Stimulated activated CD8-positive, alpha-beta memory T cell treated with anti-CD3 and anti-CD28 coated beads, Interleukin-12 subunit alpha, Interleukin-12 subunit beta, amount 100 ng/mL, for 24 hours (primary cell): Measurements from ENCODE around the gene UCP2.
"Not testable (repeated sequence)": the region's sequence is repeated elsewhere in the genome, so short reads cannot be mapped to it uniquely, and the experiment has no call there.

Experiments used
- DNase-seq: peaks from one replicate; pipeline ENCODE4 v3.0.0-alpha.2; 2020; ENCODE audit errors: extremely low read depth

The UCP2 gene

GRCh38 chr11:73995731-73996130 lies 13.1 kb upstream of the UCP2 start:
- no peak for DNase-seq

- no peak for DNase-seq
These were observed 12.6 kb upstream of the UCP2 start for GRCh38 chr11:73995247-73995646.

GRCh38 chr11:73991471-73992006 lies 8.9 kb upstream of the UCP2 start:
- no peak for DNase-seq

GRCh38 chr11:73990730-73991129 lies 8.1 kb upstream of the UCP2 start:
- DNase-seq: no peak

- no peak for DNase-seq
These were observed 6.5 kb upstream of the UCP2 start for GRCh38 chr11:73989156-73989555.

DNA sequence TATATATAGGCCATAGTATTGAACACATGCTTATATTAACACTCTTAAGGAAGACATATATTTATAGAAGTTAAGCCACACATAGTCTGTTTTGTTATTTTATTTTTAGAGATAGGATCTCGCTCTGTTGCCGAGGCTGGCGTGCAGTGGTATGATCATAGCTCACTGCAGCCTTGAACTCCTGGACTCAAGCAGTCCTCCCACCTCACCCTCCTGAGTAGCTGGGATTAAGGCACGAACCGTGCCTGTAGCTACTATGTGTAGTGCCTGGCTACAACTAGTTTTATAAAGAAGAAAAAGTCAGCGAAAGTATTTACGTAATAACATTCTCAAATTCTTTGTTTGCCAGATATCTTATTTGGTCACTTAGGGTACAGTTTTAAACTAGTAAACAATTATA lies 5.6 kb upstream of the UCP2 start:
- no peak for DNase-seq

DNA sequence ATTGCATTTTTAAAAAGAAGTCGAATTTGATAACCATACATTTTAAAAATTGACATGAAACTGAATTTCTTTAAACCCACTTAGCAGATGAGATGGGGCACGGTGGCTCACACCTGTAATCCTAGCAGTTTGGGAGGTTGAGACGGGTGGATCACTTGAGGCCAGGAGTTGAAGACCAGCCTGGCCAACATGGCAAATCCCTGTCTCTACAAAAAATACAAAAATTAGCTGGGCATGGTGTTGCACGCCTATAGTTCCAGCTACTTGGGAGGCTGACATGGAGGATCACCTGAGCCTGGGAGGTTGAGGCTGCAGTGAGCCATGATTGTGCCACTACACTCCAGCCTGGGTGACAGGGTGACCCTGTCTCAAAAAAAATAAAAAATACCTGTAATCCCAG lies 3.0 kb upstream of the UCP2 start:
- not testable (repeated sequence) for DNase-seq

DNA sequence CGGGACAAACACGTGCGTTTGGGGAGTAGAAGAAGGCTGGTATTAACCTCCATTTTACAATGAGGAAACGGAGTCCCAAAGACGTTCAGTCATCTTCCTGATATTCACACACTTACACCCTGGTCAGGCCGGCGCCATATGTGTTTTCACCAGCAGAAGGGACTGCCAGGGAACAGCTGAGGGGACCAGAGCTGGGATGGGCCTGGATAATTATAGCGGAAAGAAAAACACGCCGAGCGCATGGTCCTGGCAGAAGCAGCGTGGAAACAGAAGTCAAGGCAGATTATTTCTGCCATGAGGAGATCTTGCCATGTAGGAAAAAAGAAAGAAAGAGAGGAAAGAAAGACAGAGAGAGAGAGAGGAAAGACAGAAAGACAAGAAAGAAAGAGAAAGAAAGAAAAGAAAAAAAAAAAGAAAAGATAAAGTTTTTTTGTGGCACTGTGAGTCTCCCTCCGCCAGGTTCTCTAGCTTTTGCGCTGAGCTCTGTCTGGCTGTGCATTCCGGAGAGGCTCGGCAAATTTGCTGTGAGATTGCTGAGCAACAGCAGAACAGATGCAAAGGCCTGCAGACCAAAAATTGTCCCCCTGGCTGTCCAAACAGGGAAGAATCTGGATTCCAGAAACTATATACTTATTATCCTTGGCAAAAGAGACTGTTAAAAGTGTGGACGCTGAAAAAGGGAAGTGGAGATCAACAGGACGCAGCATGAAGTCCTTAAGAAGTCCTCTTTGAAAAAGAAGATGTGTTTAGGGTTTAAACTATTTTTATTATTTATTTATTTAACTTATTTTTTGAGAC lies 1.3 kb upstream of the UCP2 start:
- no peak for DNase-seq

GRCh38 chr11:73982990-73983740 lies 522 bp upstream of the UCP2 start:
- DNase-seq: peak; percentile 88

DNA sequence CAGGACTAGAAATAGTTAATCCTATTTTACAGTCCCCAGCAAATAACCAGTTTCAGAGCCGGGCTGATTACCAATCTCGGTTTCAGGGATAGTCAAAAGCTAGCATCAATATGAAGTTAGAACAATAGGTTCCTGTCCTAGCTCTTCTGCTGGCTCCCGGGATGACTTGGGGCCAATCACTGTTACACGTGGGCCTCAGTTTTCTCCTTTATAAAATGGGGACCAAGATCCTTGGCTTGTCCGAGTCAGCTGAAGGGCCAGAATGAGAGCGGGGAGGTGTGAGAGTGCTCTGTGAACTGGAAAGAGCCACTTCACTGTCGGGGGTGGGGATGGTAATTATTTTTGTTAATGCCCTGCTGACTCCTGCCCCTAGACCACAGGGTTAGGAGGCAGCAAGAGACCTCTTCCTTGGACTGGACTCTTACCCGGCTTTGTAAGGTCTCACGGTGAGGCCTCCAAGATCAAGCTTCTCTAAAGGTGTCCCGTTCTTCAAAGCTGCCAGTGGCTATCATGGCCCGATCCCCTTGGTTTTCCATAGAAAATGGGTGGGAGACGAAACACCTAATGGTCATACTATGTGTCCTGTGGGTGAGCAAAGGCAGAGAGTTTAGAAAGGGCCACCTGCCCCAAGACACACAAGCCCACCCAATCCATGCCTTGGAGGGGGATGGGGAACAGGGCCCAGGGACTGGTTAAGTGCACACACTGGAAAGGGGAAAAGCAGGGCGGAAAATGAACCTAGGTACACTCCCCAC lies 1.4 kb downstream of the UCP2 start:
- DNase-seq: no peak

DNA sequence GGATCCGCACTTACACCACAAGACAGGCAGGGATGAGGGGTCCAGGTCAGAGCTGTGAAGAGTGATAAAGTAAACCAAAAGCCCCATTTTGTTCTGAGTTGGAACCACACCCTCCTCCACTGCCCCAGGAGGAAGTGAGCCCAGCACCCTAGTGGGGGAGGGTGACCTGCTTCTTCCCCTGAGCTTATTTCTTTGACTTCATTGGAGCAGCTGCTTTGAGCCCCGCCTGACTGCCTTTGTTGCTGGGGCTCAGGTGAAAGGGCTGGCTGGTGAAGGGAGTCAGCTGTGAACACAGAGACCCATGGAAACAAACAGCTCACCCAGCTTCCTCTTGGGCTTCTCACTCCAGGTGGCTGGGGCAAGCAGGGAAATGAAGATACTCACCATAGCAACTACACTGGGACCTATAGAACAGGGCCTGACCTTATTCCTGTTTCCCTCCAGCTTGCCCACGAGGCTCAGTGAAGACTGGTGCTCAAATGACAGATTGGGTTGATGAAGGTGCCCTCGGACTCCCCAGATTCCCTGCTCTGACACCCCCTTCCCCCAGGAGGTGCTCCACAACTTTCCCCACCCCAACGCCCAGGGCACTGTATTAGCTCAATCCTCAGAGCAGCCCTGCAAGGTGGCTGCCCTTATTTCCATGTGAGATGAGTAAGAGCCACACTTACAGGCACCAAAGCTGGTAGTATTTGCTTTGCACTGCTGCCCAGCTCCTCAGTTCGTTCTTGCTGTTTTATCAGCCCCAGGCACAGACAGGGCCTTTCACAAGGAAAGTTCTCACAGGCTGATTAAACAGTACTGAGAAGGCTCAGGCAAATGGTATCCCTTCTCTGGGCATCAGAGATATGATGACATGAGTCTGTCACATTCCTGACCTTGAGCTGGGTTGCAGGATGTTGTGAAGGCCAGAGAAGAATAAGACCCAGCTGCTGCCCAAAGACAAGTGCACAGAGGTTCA lies 2.4 kb downstream of the UCP2 start:
- DNase-seq: no peak

DNA sequence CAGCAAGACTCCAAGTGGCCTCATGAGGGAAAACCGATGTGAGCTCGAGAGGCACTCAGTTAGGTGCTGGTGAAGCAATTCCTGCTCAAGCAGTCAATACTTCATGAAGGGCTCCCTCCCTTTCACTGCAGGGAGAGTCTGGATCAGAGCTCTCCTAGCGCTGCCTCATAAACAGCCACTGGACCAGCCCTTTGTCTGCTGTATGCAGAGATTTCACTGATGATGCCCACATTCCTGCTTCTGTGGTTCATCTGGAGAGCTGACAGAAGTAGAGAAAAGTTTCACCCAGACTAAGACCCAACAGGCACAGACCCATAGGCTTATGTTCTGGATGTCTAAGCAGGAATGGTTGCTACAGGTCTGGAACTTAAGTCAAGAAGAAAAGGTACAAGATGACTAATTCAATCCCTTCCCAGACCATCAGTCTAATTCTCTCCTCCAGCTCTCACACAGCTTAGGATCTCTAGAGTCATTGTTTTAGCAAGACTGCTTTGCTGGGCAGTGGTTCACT lies 4.0 kb downstream of the UCP2 start:
- DNase-seq: no peak

- no peak for DNase-seq
These were observed 4.7 kb downstream of the UCP2 start for GRCh38 chr11:73977856-73978519.

- DNase-seq: no peak
These were observed 6.0 kb downstream of the UCP2 start for GRCh38 chr11:73976451-73977151.

DNA sequence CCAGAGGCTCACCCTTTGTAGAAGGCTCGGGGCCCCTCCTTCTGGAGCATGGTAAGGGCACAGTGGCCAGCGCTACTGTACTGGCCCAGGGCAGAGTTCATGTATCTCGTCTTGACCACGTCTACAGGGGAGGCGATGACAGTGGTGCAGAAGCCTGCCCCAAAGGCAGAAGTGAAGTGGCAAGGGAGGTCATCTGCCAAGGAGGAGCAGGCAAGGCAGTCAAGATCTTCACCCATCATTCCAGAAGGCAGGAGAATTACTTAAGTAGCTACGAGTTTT lies 7.2 kb downstream of the UCP2 start:
- DNase-seq: no peak

DNA sequence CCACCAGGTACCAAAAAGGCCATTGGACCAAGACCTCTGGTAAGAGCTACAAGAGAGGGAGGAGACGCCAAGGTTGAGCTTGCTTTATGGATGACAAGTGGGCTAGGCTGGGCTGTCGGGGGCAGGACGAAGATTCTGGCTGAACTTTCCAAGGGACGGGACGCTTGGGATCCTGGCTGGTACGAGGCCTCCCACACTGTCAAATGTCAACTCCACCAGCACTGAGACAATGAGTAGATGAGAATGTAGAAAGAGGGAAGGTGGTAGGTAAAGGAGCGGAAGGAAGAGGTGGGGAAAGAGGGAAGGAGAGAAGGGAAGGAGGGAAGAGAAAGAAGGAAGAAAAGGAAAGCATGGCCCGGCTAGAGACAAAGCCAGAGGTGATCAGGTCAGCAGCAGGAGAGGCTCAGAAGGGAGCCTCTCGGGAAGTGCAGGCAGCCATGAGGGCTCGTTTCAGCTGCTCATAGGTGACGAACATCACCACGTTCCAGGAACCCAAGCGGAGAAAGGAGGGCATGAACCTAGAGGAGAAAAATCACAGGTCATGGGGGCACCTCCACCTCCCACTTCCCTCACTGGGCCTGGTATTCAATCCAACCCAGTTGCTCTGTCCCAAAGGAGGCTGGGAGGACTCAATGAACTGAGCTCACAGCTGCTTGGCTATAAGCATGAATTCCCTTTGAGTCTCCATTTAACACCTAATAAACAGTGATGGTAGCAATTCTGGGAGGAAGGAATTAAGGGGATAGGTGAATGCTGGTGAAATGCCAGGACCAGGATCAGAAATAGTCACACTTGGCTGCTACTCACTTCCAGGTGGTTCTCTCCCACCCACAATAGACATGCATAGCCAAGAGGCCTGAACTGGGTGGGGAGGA lies 7.8 kb downstream of the UCP2 start:
- no peak for DNase-seq

- DNase-seq: no peak
These were observed 9.8 kb downstream of the UCP2 start for GRCh38 chr11:73972620-73973449.

GRCh38 chr11:73972187-73972586 lies 10.5 kb downstream of the UCP2 start:
- no peak for DNase-seq
